NCI-H2081 treated with DMSO at 0.1 percent for 48 hours (cell line): ENCODE measurements around the gene EPC2.

ENCODE experiments used
- DNase-seq: peaks from one replicate; lab custom pipeline; 2025; lab: John Stamatoyannopoulos, UW

Gene EPC2

GRCh38 chr2:148810081-148810480 is 165.5 kb downstream of the EPC2 start:
- no peak for DNase-seq

- no peak for DNase-seq
These were observed 167.8 kb downstream of the EPC2 start for GRCh38 chr2:148812306-148812705.

DNA sequence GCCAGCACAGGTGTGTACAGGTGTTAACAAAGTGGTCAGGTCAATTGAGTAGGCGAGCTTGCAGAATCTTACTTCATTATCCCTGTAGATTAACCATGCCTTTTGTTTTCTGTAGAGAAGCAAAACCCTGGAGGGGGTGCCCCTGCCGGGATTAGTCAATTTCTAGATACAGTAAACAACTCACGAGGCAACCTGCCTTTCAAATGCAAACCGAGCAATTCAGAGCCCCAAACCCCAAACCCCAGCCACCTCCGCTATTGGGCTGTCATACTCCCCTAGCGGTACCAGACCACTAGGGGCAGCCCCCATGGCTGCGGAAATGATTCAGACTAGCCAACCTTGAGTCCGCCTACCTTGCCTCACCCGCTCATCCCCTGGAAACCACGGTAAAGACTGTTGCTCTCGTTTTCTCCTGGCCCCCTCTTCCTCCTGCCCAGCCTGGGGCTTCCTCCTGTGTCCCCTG is 169.1 kb downstream of the EPC2 start:
- no peak for DNase-seq

DNA sequence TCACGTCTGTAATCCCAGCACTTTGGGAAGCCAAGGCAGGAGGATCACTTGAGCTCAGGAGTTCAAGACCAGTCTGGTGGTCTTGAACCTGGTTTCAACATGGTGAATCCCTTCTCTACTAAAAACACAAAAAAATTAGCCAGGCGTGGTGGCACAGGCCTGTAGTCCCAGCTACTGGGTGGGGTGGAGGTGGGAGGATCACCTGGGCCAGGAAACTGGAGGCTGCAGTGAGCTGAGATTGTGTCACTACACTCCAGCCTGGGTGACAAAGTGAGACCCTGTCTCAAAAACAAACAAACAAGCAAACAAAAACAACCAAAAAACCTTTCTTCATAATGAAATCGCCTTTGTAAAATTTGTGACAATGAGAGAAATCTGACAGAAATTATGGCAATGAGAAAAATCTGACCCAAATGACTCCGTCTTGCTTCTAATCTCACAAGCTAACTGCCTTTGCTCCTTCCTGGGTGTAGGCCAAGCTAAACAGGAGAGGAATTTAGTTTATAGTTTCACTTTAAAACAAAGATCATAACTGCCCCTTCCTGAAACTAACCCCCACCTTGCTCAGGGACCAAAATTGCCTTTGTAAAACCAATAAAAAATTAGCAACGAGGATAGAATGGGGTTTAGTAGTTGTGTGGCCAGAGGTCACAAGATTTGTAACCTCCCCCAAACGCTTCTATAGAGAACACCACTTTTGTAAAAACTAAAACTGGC is 169.8 kb downstream of the EPC2 start:
- DNase-seq = no peak

DNA sequence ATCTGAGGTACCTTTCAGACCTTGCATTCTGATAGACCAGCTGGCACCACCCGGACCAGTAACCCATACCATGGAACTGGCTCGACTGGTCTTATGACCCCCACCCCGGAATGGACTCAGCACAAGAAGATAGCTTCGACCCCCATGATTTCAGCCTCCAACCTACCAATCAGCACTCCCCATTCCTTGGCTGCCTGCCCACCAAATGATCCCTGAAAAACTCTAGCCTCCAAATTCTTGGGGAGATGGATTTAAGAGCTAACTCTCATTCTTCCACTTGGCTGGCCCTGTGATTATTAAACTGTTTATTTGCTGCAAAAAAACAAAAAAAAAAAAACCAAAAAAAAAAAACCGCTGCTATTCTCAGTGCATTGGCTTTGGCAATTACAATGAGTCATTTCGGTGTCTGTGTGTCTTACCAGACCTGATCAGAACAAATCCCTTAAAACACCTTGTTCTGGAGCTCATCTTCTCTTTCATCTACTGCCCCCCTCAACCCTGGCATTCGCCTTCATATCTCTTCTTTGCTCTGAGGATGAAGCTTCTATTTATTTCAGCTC is 170.4 kb downstream of the EPC2 start:
- no peak for DNase-seq

DNA sequence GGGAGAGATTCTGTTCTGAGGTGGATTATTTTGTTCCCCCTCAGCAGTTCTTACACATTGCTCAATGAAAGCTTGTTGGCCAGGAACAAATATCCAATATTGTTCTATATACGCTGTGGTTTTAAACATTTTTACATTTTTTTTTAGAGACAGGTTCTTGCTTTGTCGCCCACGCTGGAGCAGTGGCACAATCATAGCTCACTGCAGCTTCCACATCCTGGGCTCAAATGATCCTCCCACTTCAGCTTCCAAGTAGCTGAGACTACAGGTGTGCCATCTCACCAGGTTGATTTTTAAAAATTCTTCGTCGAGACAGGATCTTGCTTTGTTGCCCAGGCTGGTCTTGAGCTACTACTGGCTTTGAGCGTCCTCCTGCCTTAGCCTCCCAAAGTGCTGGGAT is 171.6 kb downstream of the EPC2 start:
- no peak for DNase-seq

DNA sequence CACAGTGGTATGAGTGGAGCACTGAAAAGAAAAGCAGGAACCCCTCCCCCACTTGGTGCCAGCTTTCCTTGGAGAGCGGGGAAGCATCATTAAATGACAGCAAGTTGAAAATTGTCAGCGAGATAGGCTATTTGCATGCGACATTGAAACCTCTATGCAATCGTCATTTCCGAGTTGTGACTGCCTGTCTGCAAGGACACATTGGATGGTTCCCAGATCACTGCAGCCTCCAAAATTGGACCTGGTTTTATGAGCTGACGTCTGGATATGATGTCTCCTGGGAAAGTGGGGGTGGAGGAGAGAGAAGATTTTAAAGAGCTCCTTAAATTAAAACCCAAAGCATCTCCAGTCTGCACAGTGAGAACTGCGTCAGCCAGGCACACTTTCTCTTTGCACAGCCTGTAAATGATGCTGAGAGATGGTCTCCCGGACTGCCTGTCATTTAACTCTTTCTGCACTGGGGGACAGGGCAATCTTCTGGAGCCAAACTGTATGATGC is 172.7 kb downstream of the EPC2 start:
- DNase-seq = no peak

DNA sequence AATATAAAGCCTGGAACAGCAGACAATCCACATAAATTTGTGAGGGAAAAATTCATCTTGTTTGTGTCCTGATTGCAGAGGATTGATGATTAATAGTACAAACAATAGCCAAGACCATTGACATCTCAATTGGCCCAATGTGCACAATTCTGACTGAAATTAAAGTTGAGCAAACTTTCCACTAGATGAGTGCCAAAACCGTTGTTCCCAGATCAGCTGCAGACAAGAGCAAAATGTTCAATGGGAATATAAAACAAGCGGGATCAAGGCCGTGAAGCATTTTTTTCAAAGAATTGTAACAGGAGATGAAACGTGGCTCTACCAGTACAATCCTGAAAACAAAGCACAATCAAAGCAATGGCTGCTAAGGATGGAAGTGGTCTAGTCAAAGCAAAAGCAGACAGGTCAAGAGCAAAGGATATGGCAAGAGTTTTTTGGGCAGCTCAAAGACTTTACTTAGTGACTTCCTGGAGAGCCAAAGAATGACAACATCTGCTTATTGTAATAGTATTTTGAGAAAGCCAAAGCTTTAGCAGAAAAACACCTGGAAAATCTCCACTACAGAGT is 174.6 kb downstream of the EPC2 start:
- no peak for DNase-seq

DNA sequence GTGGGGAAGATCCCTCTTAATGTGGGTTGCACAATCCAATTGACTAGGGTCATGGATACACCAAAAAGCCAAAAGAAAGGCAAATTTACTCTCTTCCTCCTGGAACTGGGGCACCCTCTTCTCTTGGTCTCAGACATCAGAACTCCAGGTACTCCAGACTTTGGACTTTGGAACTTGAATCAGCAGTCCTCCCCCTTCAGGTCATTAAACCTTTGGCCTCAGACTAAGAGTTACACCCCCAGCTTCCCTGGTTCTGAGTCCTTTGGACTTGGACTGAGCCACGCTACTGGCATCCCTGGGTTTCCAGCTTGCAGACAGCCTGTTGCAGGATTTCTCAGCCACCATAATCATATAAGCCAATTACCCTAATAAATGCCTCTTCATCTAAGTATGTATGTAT is 179.6 kb downstream of the EPC2 start:
- DNase-seq = no peak

DNA sequence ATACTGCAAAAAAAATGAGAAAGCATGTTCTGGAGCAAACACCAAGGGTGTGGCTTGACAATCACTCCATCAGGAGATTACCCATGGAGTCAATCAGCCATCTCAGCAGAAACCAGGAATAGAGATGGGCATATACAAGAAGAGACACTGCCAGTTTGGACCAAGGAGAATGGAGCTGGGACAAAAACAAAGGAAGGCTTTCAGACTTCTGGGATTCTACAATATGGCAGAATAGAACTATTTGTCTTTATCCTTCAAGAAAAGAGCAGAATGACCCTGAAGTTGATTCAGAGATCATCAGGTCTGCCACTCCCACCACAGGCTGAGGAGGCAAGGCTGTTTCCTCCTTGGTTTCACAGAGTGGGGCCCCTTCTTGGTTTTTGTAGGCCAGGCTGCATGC is 182.2 kb downstream of the EPC2 start:
- no peak for DNase-seq

- no peak for DNase-seq
These were observed 184.4 kb downstream of the EPC2 start for GRCh38 chr2:148828941-148829340.

DNA sequence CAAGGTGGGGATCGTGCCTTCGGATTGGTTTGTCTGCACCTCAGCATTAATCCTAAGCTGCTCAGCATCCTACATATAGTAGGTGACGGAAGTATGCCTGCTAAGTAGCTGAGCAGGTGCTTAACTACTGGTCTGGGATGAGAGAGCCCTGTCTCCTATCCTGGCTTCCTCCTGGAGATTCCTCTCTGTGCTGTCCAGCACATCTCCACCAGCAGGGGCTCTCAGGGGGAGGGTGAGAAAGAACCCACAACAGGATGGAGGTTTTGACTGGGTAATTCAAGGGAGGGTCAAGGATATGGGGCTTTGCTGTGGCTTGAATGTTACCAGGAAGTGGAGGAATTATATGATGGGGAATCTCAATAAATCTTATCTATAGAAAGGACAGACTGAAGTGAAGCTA is 185.1 kb downstream of the EPC2 start:
- DNase-seq = no peak

GRCh38 chr2:148832637-148833036 is 188.1 kb downstream of the EPC2 start:
- no peak for DNase-seq
